ENCODE data around the gene CFAP221.

The CFAP221 gene

DNA sequence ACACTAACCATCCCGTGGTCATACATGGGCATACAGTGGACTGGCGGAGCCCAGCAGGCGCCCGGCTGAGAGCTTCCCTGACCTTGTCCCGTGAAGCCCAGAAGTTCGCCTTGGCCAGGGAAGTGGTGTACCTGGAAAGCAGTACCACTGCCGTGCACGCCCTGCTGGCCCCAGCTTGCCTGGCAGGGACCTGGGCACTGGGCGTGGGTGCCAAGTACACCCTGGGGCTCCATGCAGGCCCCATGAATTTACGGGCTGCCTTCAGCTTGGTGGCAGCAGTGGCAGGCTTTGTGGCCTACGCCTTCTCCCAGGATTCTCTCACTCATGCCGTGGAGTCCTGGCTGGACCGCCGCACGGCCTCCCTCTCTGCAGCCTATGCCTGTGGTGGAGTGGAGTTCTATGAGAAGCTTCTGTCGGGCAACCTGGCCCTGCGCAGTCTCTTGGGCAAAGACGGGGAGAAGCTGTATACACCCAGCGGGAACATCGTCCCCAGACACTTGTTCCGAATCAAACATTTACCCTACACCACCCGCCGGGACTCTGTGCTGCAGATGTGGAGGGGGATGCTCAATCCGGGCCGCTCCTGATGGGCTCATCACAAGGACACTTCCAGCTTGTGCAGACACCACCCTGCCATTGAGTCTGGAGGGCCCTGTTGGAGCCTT is 137.1 kb downstream of the CFAP221 start:
- DNase-seq (ENCODE audit: low spot score) = no peak

GRCh38 chr2:119681868-119682220 is 137.6 kb downstream of the CFAP221 start:
- DNase-seq (ENCODE audit: low spot score) = no peak

GRCh38 chr2:119682578-119682977 is 138.3 kb downstream of the CFAP221 start:
- DNase-seq (ENCODE audit: low spot score) = no peak

DNA sequence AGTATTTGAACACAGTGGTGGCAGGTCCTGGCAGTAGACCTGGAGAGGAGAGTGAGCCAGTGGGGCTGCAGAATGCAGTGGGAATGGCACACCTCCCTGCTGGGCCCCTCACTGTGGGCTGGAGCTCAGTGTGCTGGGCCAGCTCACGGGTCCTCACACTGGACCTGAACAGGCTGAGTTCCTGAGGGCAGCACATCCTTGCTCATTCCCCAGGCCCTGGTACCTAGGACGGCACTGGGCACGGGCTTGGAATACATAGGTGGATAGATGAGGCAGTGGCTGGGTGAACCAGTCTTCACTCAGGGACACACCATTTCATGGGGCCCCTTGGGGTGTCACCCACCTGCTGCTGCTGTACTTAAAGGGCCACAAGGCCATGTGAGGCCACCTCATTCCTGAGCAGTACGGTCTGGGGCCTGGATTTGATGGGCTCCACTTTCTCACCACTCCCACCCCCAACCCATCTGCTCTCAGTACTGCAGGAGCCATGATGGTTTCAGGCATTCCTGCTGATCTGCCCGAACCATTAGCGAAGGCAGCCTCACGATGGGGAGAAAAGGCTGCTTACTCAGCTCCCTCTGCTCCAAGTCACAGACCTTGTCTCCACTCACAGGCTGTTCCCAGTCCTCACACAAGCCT is 138.9 kb downstream of the CFAP221 start:
- DNase-seq (ENCODE audit: low spot score) = no peak

DNA sequence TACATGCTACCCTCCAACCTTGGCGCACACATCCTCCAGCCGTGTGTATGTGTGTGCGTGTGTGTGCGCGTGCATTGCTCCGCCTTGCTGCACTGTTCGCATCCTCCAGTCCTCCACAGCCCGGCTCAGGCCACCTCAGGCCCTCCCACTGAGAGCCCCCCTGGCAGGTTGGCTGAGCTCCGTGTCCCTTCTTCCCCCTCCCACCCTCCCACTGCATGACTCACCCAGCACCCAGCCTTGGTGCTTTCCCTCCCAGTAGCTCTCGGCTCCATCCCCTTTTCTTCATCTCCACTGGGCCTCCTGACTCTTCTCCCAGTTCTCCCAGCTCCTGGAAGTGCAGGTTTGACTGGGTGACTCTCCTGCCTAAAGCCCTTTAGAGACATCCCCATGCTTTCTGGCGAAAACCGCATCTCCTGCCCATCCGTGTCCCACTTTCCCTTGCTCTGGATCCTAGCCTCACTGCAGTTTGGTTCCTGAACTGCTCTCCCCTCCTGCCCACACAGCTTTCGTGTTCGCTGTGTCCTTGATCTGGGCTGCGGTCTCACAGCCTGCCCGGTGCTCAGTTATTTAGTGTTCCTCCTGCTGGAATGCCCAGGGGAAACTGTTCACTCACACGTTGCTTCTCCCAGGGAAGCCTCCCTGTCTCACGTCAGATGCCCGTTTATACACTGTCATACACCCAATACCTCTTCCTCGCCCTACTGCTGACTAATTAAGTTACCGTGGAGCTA is 139.6 kb downstream of the CFAP221 start:
- DNase-seq (ENCODE audit: low spot score) = no peak

GRCh38 chr2:119684518-119684917 is 140.3 kb downstream of the CFAP221 start:
- no peak for DNase-seq (ENCODE audit: low spot score)

GRCh38 chr2:119688616-119689015 is 144.4 kb downstream of the CFAP221 start:
- DNase-seq (ENCODE audit: low spot score) = no peak

GRCh38 chr2:119689218-119689617 is 145.0 kb downstream of the CFAP221 start:
- no peak for DNase-seq (ENCODE audit: low spot score)

GRCh38 chr2:119691189-119691588 is 146.9 kb downstream of the CFAP221 start:
- DNase-seq (ENCODE audit: low spot score) = no peak

DNA sequence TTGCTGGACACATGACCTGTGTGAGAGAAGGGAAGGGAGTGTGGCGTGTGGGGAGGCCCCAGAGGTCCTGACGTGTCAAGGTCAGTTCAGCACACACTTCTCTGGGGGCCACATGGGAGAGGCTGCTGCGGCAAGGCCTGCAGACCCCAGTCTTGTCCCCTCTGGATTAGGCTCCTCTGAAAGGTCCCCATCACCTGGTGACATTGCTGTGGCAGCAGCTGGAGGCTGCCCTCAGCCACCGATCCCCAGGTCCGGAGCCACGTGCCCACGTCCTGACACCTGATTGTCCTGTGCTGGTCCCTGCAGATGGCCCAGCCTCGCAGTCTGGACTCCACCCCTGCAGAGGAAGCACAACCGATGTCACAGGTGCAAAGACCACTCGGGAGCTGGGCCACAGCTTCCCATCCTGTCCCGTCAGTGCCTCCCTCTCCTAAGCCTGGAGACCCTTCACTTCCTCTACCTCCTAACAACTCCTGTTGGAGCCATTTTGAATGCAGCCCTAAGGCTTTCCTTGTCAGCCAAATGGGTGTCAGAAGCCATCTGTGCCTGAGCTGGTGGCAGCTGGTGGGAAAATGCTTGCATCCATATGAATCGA is 147.5 kb downstream of the CFAP221 start:
- no peak for DNase-seq (ENCODE audit: low spot score)

- no peak for DNase-seq (ENCODE audit: low spot score)
Measured at GRCh38 chr2:119692310-119692709, 148.1 kb downstream of the CFAP221 start.

DNA sequence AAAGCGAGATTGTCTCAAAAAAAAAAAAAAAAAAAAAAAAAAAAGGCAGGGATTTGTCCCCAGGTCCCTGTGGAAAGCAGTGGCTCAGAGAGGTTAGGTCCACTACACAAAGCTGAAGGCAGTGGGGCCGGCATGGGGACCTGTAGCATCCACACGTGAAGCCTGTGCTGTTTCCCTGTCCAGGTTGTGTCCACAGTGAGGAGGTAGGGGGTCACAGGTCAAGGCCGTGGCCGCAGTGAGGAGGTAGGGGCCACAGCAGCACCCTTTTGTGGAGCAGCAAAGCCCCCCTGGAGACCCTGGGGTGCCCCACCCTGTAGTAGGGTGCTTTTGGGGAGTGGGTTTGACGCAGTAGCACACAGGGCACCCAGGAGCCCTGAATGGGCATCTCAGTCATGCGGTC is 148.7 kb downstream of the CFAP221 start:
- DNase-seq (ENCODE audit: low spot score) = no peak

DNA sequence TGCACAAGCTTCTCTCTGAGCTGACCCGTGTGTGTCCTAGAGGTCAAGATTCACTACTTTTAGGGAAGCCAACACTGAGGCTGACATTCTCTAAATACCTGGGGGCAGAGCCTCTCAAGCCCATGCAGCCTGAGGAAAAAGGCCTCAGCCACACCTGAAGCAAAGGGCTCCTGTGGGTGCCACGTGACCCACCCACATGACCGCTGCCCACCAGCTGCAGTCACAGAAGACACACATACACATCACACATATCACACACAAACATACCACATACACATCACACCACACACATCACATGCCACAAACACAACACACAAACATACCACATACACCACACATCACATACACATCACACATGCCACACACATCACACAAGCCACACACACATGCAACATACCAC is 149.3 kb downstream of the CFAP221 start:
- DNase-seq (ENCODE audit: low spot score) = no peak

DNA sequence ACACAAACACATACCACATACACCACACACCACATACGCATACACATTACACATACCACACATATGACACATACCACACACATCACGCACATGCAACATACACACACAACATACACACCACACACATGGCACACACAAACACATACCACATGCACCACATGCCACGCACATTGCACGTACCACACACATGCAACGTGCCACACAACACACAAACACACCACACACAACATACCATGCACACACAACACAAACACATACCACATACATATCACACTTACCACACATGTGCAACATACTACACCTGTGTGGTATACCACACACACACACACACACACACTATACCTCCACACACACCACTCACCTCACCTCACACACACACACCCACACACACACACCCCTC is 149.7 kb downstream of the CFAP221 start:
- no peak for DNase-seq (ENCODE audit: low spot score)

DNA sequence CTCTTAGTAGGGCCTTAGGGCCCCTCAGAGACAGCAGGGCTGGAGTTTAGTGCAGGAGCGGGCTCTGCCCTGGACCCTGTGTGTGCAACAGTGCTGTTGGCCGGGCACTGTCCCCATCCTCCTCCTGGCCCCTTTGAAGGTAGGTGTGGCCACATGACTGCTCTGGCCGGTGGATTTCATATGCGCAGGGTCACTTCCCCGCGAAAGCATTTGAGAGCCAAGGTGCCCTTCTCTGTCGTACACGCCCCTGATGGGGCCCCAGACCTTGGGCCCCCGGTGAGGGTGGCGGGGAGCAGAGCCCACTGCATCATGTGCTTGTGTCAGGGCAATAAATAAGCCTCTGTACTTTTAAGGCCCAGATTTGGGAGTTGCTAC is 150.2 kb downstream of the CFAP221 start:
- no peak for DNase-seq (ENCODE audit: low spot score)

- no peak for DNase-seq (ENCODE audit: low spot score)
Measured at GRCh38 chr2:119694845-119695521, 150.7 kb downstream of the CFAP221 start.

GRCh38 chr2:119696005-119696404 is 151.8 kb downstream of the CFAP221 start:
- no peak for DNase-seq (ENCODE audit: low spot score)

- DNase-seq (ENCODE audit: low spot score) = no peak
Measured at GRCh38 chr2:119696494-119697030, 152.3 kb downstream of the CFAP221 start.

- DNase-seq (ENCODE audit: low spot score) = no peak
Measured at GRCh38 chr2:119697290-119698020, 153.2 kb downstream of the CFAP221 start.

GRCh38 chr2:119698246-119698645 is 154.0 kb downstream of the CFAP221 start:
- DNase-seq (ENCODE audit: low spot score) = no peak

DNA sequence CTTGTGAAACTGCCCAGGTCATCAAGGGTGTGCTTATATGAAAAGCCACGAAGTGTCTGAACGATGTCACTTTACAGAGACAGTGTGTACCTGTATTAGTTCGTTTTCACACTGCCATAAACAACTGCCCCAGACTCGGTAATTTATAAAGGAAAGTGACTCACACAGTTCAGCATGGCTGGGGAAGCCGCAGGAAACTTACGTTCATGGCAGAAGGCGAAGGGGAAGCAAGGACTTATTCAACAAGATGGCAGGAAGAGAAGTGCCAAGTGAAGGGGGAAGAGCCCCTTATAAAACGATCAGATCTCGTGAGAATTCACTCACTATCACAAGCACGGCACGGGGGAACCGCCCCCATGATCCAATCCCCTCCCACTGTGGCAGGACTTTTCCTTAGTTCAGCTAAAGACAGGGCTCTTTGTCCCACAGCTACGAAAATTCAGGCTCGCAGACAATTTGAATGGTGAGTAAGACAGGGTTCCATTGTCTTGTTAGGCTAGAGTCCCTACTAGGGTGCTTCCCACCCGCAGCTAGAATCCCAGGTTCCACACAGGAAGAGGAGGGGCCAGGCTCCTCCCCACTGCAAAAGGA is 154.9 kb downstream of the CFAP221 start:
- DNase-seq (ENCODE audit: low spot score) = no peak

Measured in kidney capillary endothelial cell (primary cell).